ENCODE data around the gene NPR2.

NPR2 gene

GRCh38 chr9:35791297-35791921, at the start of gene NPR2:
NPR2 (plus strand) TSS chr9:35791591; CDS start chr9:35792409, 818 bp downstream.
- no peaks in the 10 kb centered on the region for H3K36me3 ChIP-seq (ENCODE audit: control insufficient read depth, insufficient read depth, low read length)
- peak within 1 kb of the TSS; percentile 20 for H3K27ac ChIP-seq (ENCODE audit: low read depth, low read length)
- H3K4me3 ChIP-seq (ENCODE audit: low read depth, low read length), result peak within 1 kb of the TSS; percentile 71
- peaks cover 18% of the 10 kb centered on the region for H3K4me1 ChIP-seq (ENCODE audit: control insufficient read depth, insufficient read depth, low read length)
- peaks cover 7% of the 10 kb centered on the region; the same call in 1 of the 2 replicates for H3K27me3 ChIP-seq (ENCODE audit: control insufficient read depth, insufficient read depth, low read length)
- H3K9me3 ChIP-seq (ENCODE audit: control insufficient read depth, insufficient read depth, low read length), result no peaks in the 10 kb centered on the region
- peak within 1 kb of the TSS; percentile 42; the same call in 1 of the 2 replicates for H3K9ac ChIP-seq (ENCODE audit: low read depth, low read length)

GRCh38 chr9:35741740-35742139, 49.7 kb upstream of the NPR2 start:
- H3K4me1 ChIP-seq (ENCODE audit: control insufficient read depth, insufficient read depth, low read length), result no peaks in the 10 kb centered on the region
- H3K9ac ChIP-seq (ENCODE audit: low read depth, low read length), result no peak overlapping the region
- H3K27ac ChIP-seq (ENCODE audit: low read depth, low read length), result no peak overlapping the region
- no peaks in the 10 kb centered on the region for H3K27me3 ChIP-seq (ENCODE audit: control insufficient read depth, insufficient read depth, low read length)
- H3K4me3 ChIP-seq (ENCODE audit: low read depth, low read length), result no peak overlapping the region
- peaks cover 85% of the 10 kb centered on the region for H3K36me3 ChIP-seq (ENCODE audit: control insufficient read depth, insufficient read depth, low read length)
- no peaks in the 10 kb centered on the region for H3K9me3 ChIP-seq (ENCODE audit: control insufficient read depth, insufficient read depth, low read length)

DNA sequence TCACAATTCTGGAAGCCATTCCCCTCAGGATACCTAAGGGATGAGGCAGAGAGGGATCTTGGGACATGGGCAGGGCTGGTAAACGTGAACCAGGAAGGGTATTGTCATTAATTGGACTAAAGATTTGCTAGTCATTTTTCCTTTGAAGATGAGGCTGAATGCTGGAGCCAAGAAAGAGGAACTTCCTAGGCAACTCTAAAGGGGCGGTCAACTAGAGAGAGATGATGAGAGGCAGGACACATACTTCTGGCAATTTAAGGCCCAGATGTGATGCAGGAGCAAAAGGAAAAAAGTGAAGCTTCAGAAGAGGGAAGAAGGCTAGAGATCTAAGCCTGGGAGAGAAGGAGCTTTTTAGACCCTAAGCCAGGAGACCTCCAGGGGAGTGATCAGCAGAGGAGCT, 47.9 kb upstream of the NPR2 start:
- Histone ChIP-seq H3K36me3 (ENCODE audit: control insufficient read depth, insufficient read depth, low read length) (peaks cover 71% of the 10 kb centered on the region), H3K4me1 (ENCODE audit: control insufficient read depth, insufficient read depth, low read length) (peaks cover 11% of the 10 kb centered on the region), H3K27me3 (ENCODE audit: control insufficient read depth, insufficient read depth, low read length) (no peaks in the 10 kb centered on the region), H3K27ac (ENCODE audit: low read depth, low read length) (no peak overlapping the region), H3K9me3 (ENCODE audit: control insufficient read depth, insufficient read depth, low read length) (no peaks in the 10 kb centered on the region), H3K4me3 (ENCODE audit: low read depth, low read length) (no peak overlapping the region), H3K9ac (ENCODE audit: low read depth, low read length) (no peak overlapping the region)

GRCh38 chr9:35743880-35744518, 47.4 kb upstream of the NPR2 start:
- H3K27me3 ChIP-seq (ENCODE audit: control insufficient read depth, insufficient read depth, low read length), result no peaks in the 10 kb centered on the region
- peaks cover 65% of the 10 kb centered on the region for H3K36me3 ChIP-seq (ENCODE audit: control insufficient read depth, insufficient read depth, low read length)
- H3K4me1 ChIP-seq (ENCODE audit: control insufficient read depth, insufficient read depth, low read length), result peaks cover 11% of the 10 kb centered on the region

DNA sequence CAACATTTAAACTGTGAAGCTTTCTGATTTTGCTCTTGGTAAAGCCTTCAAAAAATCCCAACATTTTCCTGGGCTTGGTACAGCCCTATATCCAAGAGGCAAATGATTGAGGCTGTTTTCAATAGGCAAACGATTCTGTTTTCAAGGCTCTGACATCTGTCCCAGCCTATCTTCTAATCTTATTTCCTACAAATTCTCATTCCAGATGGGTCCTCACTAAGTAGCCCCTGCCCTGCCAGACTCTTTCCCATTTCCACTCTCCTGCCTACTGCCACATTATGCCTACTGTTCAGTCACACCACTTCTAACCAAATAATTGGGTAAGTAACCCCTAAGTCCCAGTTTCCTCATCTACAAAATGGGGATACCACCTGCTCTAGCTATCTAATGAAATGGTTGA, 45.8 kb upstream of the NPR2 start:
- H3K36me3 ChIP-seq (ENCODE audit: control insufficient read depth, insufficient read depth, low read length), result peaks cover 50% of the 10 kb centered on the region
- no peaks in the 10 kb centered on the region for H3K9me3 ChIP-seq (ENCODE audit: control insufficient read depth, insufficient read depth, low read length)
- H3K27ac ChIP-seq (ENCODE audit: low read depth, low read length), result no peak overlapping the region
- H3K9ac ChIP-seq (ENCODE audit: low read depth, low read length), result no peak overlapping the region
- H3K4me1 ChIP-seq (ENCODE audit: control insufficient read depth, insufficient read depth, low read length), result peaks cover 15% of the 10 kb centered on the region
- H3K27me3 ChIP-seq (ENCODE audit: control insufficient read depth, insufficient read depth, low read length), result no peaks in the 10 kb centered on the region
- H3K4me3 ChIP-seq (ENCODE audit: low read depth, low read length), result no peak overlapping the region

More at GRCh38 chr9:35743880-35744518, 47.4 kb upstream of the NPR2 start:
- Histone ChIP-seq H3K4me3 (ENCODE audit: low read depth, low read length) (no peak overlapping the region), H3K9ac (ENCODE audit: low read depth, low read length) (no peak overlapping the region), H3K27ac (ENCODE audit: low read depth, low read length) (no peak overlapping the region), H3K9me3 (ENCODE audit: control insufficient read depth, insufficient read depth, low read length) (no peaks in the 10 kb centered on the region)

GRCh38 chr9:35746583-35746982, 44.8 kb upstream of the NPR2 start:
- H3K9ac ChIP-seq (ENCODE audit: low read depth, low read length), result no peak overlapping the region
- peaks cover 15% of the 10 kb centered on the region for H3K4me1 ChIP-seq (ENCODE audit: control insufficient read depth, insufficient read depth, low read length)
- H3K27ac ChIP-seq (ENCODE audit: low read depth, low read length), result no peak overlapping the region
- no peaks in the 10 kb centered on the region for H3K9me3 ChIP-seq (ENCODE audit: control insufficient read depth, insufficient read depth, low read length)
- peaks cover 53% of the 10 kb centered on the region for H3K36me3 ChIP-seq (ENCODE audit: control insufficient read depth, insufficient read depth, low read length)
- H3K4me3 ChIP-seq (ENCODE audit: low read depth, low read length), result peak overlapping the region; percentile 95
- H3K27me3 ChIP-seq (ENCODE audit: control insufficient read depth, insufficient read depth, low read length), result no peaks in the 10 kb centered on the region

DNA sequence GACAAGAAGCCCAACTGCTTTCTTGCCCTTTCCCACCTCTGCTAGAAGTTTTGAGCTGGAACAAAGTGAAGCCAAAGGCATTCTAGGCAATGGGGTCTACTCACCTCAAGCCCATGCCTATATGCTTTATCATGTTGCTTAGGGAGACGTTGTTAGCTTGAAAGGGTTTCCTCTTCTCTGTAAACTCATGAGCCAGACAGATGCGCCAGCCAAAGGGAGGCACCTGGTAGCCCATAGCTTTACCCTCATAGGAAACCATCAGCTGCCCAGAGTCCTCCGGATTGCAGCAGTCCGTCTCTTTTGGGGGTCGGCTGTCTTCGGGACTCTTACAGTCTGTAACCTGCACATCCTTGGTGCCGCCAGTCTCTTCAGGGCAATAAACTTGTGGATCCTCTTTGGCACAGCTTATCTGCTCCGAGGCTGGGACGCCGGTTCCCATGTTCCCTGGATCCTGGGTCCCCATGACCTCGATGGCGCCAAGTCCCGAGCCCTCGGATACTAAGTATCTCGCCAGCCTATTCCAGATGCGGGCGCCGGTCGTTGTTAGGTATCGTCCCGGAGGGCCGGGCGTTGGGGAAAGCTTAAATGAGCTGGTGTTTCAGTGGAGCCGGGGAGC, 43.0 kb upstream of the NPR2 start:
- Histone ChIP-seq H3K27me3 (ENCODE audit: control insufficient read depth, insufficient read depth, low read length) (no peaks in the 10 kb centered on the region), H3K4me3 (ENCODE audit: low read depth, low read length) (peak overlapping the region; percentile 95), H3K9ac (ENCODE audit: low read depth, low read length) (peak overlapping the region; percentile 64), H3K4me1 (ENCODE audit: control insufficient read depth, insufficient read depth, low read length) (peaks cover 15% of the 10 kb centered on the region), H3K27ac (ENCODE audit: low read depth, low read length) (peak overlapping the region; percentile 92), H3K9me3 (ENCODE audit: control insufficient read depth, insufficient read depth, low read length) (no peaks in the 10 kb centered on the region), H3K36me3 (ENCODE audit: control insufficient read depth, insufficient read depth, low read length) (peaks cover 53% of the 10 kb centered on the region)

DNA sequence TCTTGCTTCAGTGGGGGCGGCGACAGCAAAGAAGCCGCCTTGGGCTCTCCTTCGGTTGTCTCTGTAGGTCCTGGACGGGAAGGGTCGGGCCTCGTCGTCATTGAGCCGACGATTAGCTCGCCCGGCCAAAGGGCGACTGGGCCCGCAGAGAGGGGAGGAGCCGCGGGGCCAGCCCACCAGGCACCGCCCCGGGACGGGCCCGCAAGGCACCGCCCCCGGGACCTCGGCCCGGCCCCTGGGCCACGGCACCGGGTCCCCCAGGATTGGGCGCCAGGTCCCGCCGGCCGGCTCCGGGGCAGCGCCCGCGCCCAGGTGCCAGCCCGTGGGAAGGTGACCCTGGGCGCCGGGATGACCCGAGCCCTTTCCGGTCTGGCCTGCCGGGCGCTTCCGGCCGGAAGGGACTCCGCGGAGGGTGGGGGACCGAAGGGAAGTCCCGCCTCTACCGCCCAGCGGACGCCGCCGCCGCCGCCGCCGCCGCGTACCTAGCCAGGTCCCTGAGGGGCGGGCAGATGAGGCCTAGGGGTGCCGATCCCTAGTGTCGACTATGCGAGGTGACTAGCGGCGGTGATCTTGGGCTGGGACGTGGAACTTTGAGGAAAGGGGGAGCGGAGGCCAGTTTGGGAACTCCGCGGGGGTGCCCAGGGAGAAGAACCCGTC, 42.4 kb upstream of the NPR2 start, which contains the start of the genes GBA2 and RGP1:
Gene GBA2, minus strand, starts transcription at position 371 of the 657 bp plus-strand sequence. CDS start 524 bp downstream, outside the sequence.
Gene RGP1, plus strand, starts transcription at position 430 of the 657 bp plus-strand sequence. CDS start 469 bp downstream, outside the sequence.
- H3K4me3 ChIP-seq (ENCODE audit: low read depth, low read length), result peak within 1 kb of the TSS; percentile 95
- no peaks in the 10 kb centered on the region for H3K9me3 ChIP-seq (ENCODE audit: control insufficient read depth, insufficient read depth, low read length)
- peak within 1 kb of the TSS; percentile 92 for H3K27ac ChIP-seq (ENCODE audit: low read depth, low read length)
- no peaks in the 10 kb centered on the region for H3K27me3 ChIP-seq (ENCODE audit: control insufficient read depth, insufficient read depth, low read length)
- peaks cover 15% of the 10 kb centered on the region for H3K4me1 ChIP-seq (ENCODE audit: control insufficient read depth, insufficient read depth, low read length)
- peaks cover 53% of the 10 kb centered on the region for H3K36me3 ChIP-seq (ENCODE audit: control insufficient read depth, insufficient read depth, low read length)
- H3K9ac ChIP-seq (ENCODE audit: low read depth, low read length), result peak within 1 kb of the TSS; percentile 64

DNA sequence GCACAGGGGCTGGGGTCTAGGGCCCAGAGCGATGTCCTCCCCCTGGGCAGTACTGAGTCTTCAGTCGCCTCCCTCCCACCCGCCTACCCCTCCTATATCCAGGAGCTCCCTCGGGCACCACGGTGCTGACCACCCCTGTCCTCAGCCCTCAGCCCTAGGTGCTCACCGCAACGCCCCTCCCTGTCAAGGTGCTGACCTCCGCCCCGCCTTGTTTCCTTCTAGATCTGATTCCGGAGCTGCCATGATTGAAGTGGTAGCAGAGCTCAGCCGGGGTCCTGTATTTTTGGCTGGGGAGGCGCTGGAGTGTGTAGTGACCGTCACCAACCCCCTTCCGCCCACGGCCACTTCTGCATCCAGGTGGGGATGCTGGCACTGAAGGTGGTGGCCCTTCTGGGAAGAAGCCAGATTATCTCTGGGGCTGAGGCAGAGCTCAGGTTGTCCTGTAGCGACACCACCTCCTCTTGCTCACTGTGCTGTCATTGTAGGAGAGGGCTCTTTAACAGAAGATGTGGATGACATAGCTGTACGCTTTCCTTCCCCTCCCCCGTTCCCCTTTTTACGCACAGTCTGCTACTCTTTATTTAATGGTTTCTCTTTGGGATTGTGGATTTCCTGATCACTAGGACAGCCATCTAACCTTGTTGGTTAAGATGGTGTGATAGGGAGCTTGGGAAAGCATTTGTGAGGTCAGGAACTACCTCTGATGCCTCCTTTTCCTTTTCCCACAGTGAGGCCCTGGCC, 41.7 kb upstream of the NPR2 start:
- Histone ChIP-seq H3K4me1 (ENCODE audit: control insufficient read depth, insufficient read depth, low read length) (peaks cover 15% of the 10 kb centered on the region), H3K9ac (ENCODE audit: low read depth, low read length) (peak overlapping the region; percentile 54), H3K9me3 (ENCODE audit: control insufficient read depth, insufficient read depth, low read length) (no peaks in the 10 kb centered on the region), H3K27ac (ENCODE audit: low read depth, low read length) (peak overlapping the region; percentile 92), H3K27me3 (ENCODE audit: control insufficient read depth, insufficient read depth, low read length) (no peaks in the 10 kb centered on the region), H3K36me3 (ENCODE audit: control insufficient read depth, insufficient read depth, low read length) (peaks cover 46% of the 10 kb centered on the region), H3K4me3 (ENCODE audit: low read depth, low read length) (peak overlapping the region; percentile 95)

DNA sequence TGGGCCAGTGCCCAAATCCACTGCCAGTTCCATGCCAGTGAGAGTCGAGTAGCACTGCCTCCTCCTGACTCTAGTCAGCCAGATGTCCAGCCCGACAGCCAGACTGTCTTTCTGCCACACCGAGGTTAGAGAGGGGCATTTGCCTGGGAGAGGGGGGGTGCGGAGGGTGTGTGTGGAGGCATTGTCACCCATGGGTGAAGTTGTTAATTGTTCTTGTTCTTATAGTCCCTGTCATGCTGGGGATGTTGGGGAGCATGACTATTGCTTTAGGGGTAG, 41.2 kb upstream of the NPR2 start:
- H3K9me3 ChIP-seq (ENCODE audit: control insufficient read depth, insufficient read depth, low read length), result no peaks in the 10 kb centered on the region
- H3K27me3 ChIP-seq (ENCODE audit: control insufficient read depth, insufficient read depth, low read length), result no peaks in the 10 kb centered on the region
- peaks cover 15% of the 10 kb centered on the region for H3K4me1 ChIP-seq (ENCODE audit: control insufficient read depth, insufficient read depth, low read length)
- peak overlapping the region; percentile 95 for H3K4me3 ChIP-seq (ENCODE audit: low read depth, low read length)
- H3K9ac ChIP-seq (ENCODE audit: low read depth, low read length), result no peak overlapping the region
- H3K27ac ChIP-seq (ENCODE audit: low read depth, low read length), result no peak overlapping the region
- H3K36me3 ChIP-seq (ENCODE audit: control insufficient read depth, insufficient read depth, low read length), result peaks cover 44% of the 10 kb centered on the region

Measured in HUES48 (cell line).